Prostate gland (tissue), 2 donors: ENCODE data around the gene ZBTB4.

Source experiments
- POLR2AphosphoS5 ChIP-seq: sonication (generic); formaldehyde crosslinking; IDR thresholded peaks from one replicate; pipeline ENCODE4 v1.6.1; 2017; ENCODE audit warnings: antibody characterized with exemption
- TF ChIP-seq, protein P1 (sequence below), 4 experiments: fragments of 200-600 bp in 2 of 4; fragments of 450-650 bp in 2 of 4; sonication (generic) in 2 of 4; IDR thresholded peaks; 1 replicate in 3 of 4; 2 replicates in 1 of 4; pipeline ENCODE4 v1.5.1; 2016 to 2019; ENCODE audit warnings: antibody characterized with exemption in 4 of 4, mild to moderate bottlenecking in 2 of 4, moderate library complexity in 2 of 4

DNA sequence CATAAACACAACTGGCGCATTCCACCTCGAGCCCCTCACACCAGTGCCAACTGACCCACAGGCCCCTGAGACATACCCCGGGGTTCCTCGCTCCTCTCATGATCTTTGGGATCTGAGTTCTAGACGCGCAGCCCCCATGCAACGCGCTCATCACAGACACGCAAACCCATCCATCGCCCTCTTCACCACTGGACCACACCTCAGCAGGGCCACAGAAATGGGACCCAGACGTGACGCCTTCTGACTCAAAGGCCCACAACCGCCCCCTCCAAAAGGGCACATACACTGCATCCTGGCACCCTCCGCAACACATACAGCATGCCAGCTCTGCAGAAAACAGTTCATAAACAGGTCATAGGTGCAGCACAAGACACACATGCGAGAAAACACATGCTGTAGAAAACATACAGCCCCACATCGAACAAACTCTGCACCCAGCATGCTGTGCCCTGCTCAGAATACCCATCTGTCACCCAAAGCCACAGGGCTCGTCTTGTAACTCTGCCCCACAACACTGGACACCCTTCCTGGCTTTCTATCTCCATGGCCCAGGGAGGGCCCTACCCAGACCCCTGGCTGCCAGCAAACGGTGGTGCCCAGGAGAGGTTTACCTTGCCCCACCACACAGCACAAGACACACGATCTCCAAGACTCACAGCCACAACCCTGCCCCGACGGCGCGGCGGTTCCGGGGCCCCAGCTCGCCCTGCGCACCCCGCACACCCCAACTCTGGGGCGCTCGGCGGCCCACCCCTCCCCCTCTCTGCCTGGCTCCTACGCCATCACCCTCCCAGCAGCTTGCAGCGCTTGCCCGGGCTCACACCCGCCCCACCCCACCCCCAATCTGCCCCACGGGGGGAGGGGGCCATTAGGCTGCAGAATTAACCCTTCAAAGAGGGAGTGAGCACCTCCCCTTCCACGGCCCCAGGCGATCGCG is 887 bp downstream of the ZBTB4 start:
- TF ChIP-seq, protein P1, sequence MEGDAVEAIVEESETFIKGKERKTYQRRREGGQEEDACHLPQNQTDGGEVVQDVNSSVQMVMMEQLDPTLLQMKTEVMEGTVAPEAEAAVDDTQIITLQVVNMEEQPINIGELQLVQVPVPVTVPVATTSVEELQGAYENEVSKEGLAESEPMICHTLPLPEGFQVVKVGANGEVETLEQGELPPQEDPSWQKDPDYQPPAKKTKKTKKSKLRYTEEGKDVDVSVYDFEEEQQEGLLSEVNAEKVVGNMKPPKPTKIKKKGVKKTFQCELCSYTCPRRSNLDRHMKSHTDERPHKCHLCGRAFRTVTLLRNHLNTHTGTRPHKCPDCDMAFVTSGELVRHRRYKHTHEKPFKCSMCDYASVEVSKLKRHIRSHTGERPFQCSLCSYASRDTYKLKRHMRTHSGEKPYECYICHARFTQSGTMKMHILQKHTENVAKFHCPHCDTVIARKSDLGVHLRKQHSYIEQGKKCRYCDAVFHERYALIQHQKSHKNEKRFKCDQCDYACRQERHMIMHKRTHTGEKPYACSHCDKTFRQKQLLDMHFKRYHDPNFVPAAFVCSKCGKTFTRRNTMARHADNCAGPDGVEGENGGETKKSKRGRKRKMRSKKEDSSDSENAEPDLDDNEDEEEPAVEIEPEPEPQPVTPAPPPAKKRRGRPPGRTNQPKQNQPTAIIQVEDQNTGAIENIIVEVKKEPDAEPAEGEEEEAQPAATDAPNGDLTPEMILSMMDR (IDR thresholded peaks at IDR 0.05): peak in 1 of 4 experiments; percentile 6
- no peak for TF ChIP-seq POLR2AphosphoS5
